Measurements from ENCODE around the gene ZCCHC14.

ZCCHC14 gene

GRCh38 chr16:87445486-87445885 is 47.3 kb downstream of the ZCCHC14 start:
- Histone ChIP-seq H3K4me2 (no peak overlapping the region), H3K4me1 (peaks cover 0 to 3% (median 0%) of the 10 kb centered on the region in 10 experiments; a peak in 2 of 20 replicates), H4K20me1 (peaks cover 0 to 18% (median 0%) of the 10 kb centered on the region in 11 experiments; a peak in 6 of 22 replicates), H3K27me3 (no peaks in the 10 kb centered on the region), H3K27ac (no peak overlapping the region), H3K4me3 (no peak overlapping the region), H3K36me3 (peaks cover 39 to 89% (median 71%) of the 10 kb centered on the region in 11 experiments), H3K9me3 (replicated peaks in 1 of 11) (peaks cover 9 to 21% (median 13%) of the 10 kb centered on the region in 11 experiments; a peak in 20 of 22 replicates), H3K9ac (no peak overlapping the region)
- TF ChIP-seq Cebpa-rat (IDR thresholded peaks at IDR 0.05): no peak

GRCh38 chr16:87443964-87444363 is 48.9 kb downstream of the ZCCHC14 start:
- no peak overlapping the region for H3K27ac ChIP-seq
- peaks cover 35 to 76% (median 60%) of the 10 kb centered on the region in 11 experiments for H3K36me3 ChIP-seq
- no peaks in the 10 kb centered on the region for H3K27me3 ChIP-seq
- H3K9ac ChIP-seq: no peak overlapping the region
- TF ChIP-seq Cebpa-rat (IDR thresholded peaks at IDR 0.05): no peak
- peaks cover 0 to 9% (median 0%) of the 10 kb centered on the region in 10 experiments; a peak in 3 of 20 replicates for H3K4me1 ChIP-seq
- no peak overlapping the region for H3K4me3 ChIP-seq
- H3K9me3 ChIP-seq (replicated peaks in 1 of 11): peaks cover 9 to 21% (median 13%) of the 10 kb centered on the region in 11 experiments; a peak in 20 of 22 replicates
- no peak overlapping the region for H3K4me2 ChIP-seq
- peaks cover 0 to 24% (median 0%) of the 10 kb centered on the region in 11 experiments; a peak in 6 of 22 replicates for H4K20me1 ChIP-seq

GRCh38 chr16:87443016-87443415 is 49.8 kb downstream of the ZCCHC14 start:
- H3K4me2 ChIP-seq: no peak overlapping the region

GRCh38 chr16:87442581-87442966 is 50.2 kb downstream of the ZCCHC14 start:
- Histone ChIP-seq H3K9ac (no peak overlapping the region), H3K27ac (no peak overlapping the region), H3K27me3 (no peaks in the 10 kb centered on the region), H3K4me1 (peaks cover 0 to 18% (median 11%) of the 10 kb centered on the region in 10 experiments; a peak in 16 of 20 replicates), H3K4me2 (no peak overlapping the region), H3K36me3 (peaks cover 21 to 67% (median 47%) of the 10 kb centered on the region in 11 experiments), H3K4me3 (no peak overlapping the region), H3K9me3 (replicated peaks in 1 of 11) (peaks cover 9 to 21% (median 13%) of the 10 kb centered on the region in 11 experiments; a peak in 20 of 22 replicates), H4K20me1 (peaks cover 5 to 38% (median 13%) of the 10 kb centered on the region in 11 experiments; a peak in 13 of 22 replicates)
- no peak for TF ChIP-seq Cebpa-rat (IDR thresholded peaks at IDR 0.05)

More at GRCh38 chr16:87443016-87443415, 49.8 kb downstream of the ZCCHC14 start:
- no peak for TF ChIP-seq Cebpa-rat (IDR thresholded peaks at IDR 0.05)
- peaks cover 2 to 34% (median 8%) of the 10 kb centered on the region in 11 experiments; a peak in 11 of 22 replicates for H4K20me1 ChIP-seq
- no peak overlapping the region for H3K9ac ChIP-seq
- peaks cover 26 to 71% (median 51%) of the 10 kb centered on the region in 11 experiments for H3K36me3 ChIP-seq
- H3K4me3 ChIP-seq: no peak overlapping the region
- H3K27me3 ChIP-seq: no peaks in the 10 kb centered on the region
- no peak overlapping the region for H3K27ac ChIP-seq
- peaks cover 9 to 21% (median 13%) of the 10 kb centered on the region in 11 experiments; a peak in 20 of 22 replicates for H3K9me3 ChIP-seq (replicated peaks in 1 of 11)
- peaks cover 0 to 13% (median 7%) of the 10 kb centered on the region in 10 experiments; a peak in 14 of 20 replicates for H3K4me1 ChIP-seq

- TF ChIP-seq Cebpa-rat (IDR thresholded peaks at IDR 0.05): no peak
- H3K4me1 ChIP-seq: peaks cover 4 to 23% (median 17%) of the 10 kb centered on the region in 10 experiments
- H3K4me2 ChIP-seq: no peak overlapping the region
- no peak overlapping the region for H3K27ac ChIP-seq
- H3K9me3 ChIP-seq (replicated peaks in 1 of 11): peaks cover 9 to 21% (median 13%) of the 10 kb centered on the region in 11 experiments; a peak in 20 of 22 replicates
- peaks cover 17 to 61% (median 41%) of the 10 kb centered on the region in 11 experiments; a peak in 21 of 22 replicates for H3K36me3 ChIP-seq
- peaks cover 6 to 43% (median 18%) of the 10 kb centered on the region in 11 experiments; a peak in 14 of 22 replicates for H4K20me1 ChIP-seq
- no peak overlapping the region for H3K4me3 ChIP-seq
- no peaks in the 10 kb centered on the region for H3K27me3 ChIP-seq
- H3K9ac ChIP-seq: no peak overlapping the region
Observed at GRCh38 chr16:87441886-87442580, 50.8 kb downstream of the ZCCHC14 start.

GRCh38 chr16:87439926-87440325 is 52.9 kb downstream of the ZCCHC14 start:
- Histone ChIP-seq H3K4me3 (no peak overlapping the region), H3K4me1 (peaks cover 25 to 44% (median 38%) of the 10 kb centered on the region in 10 experiments), H4K20me1 (peaks cover 16 to 64% (median 38%) of the 10 kb centered on the region in 11 experiments; a peak in 19 of 22 replicates), H3K27me3 (0 out of 22 replicates have a peak, but pooled peaks cover 0 to 3% (median 0%) of the 10 kb centered on the region in 11 experiments), H3K9me3 (replicated peaks in 1 of 11) (peaks cover 9 to 14% (median 13%) of the 10 kb centered on the region in 11 experiments; a peak in 20 of 22 replicates), H3K4me2 (no peak overlapping the region), H3K36me3 (peaks cover 4 to 40% (median 26%) of the 10 kb centered on the region in 11 experiments; a peak in 18 of 22 replicates), H3K27ac (no peak overlapping the region), H3K9ac (no peak overlapping the region)
- TF ChIP-seq Cebpa-rat (IDR thresholded peaks at IDR 0.05): no peak

GRCh38 chr16:87438611-87438985 is 54.2 kb downstream of the ZCCHC14 start:
- no peak overlapping the region for H3K4me3 ChIP-seq
- H3K9me3 ChIP-seq (replicated peaks in 1 of 11): peaks cover 0 to 3% (median under 1%) of the 10 kb centered on the region in 11 experiments; a peak in 5 of 22 replicates
- H3K27me3 ChIP-seq: 0 out of 22 replicates have a peak, but pooled peaks cover 0 to 14% (median 0%) of the 10 kb centered on the region in 11 experiments
- peaks cover 24 to 78% (median 51%) of the 10 kb centered on the region in 11 experiments; a peak in 20 of 22 replicates for H4K20me1 ChIP-seq
- 0 out of 22 replicates have a peak overlapping the region, but pooled peaks of 1 of the 11 experiments have one; percentile 97 for H3K4me2 ChIP-seq
- no peak overlapping the region for H3K27ac ChIP-seq
- peaks cover 30 to 53% (median 48%) of the 10 kb centered on the region in 10 experiments for H3K4me1 ChIP-seq
- H3K36me3 ChIP-seq: peaks cover 0 to 27% (median 14%) of the 10 kb centered on the region in 11 experiments; a peak in 11 of 22 replicates
- TF ChIP-seq Cebpa-rat (IDR thresholded peaks at IDR 0.05): no peak
- H3K9ac ChIP-seq: no peak overlapping the region

- Histone ChIP-seq H3K4me1 (peaks cover 30 to 55% (median 48%) of the 10 kb centered on the region in 10 experiments), H3K9me3 (replicated peaks in 1 of 11) (no peaks in the 10 kb centered on the region), H4K20me1 (peaks cover 24 to 83% (median 53%) of the 10 kb centered on the region in 11 experiments; a peak in 20 of 22 replicates), H3K4me3 (no peak overlapping the region), H3K9ac (no peak overlapping the region), H3K27ac (no peak overlapping the region), H3K27me3 (0 out of 22 replicates have a peak, but pooled peaks cover 0 to 14% (median 0%) of the 10 kb centered on the region in 11 experiments), H3K4me2 (peak overlapping the region in 8 of 11 experiments; percentile 89 to 97 (median 95); a peak in 13 of 22 replicates), H3K36me3 (peaks cover 0 to 23% (median 9%) of the 10 kb centered on the region in 11 experiments; a peak in 8 of 22 replicates)
- TF ChIP-seq Cebpa-rat (IDR thresholded peaks at IDR 0.05): no peak
Observed at GRCh38 chr16:87437911-87438610, 54.8 kb downstream of the ZCCHC14 start.
